ENCODE data around the gene SLC17A3. TPM values are rescaled to one million over a fixed set of nuclear protein-coding genes. Genes with fewer than 3 reads are reported as not detected.

SLC17A3 gene
- total and polyA plus RNA-seq, 2 donors (not counting 3 experiments of a cell fraction or from before 2014, with no cell fraction given) = not detected

- Histone ChIP-seq H3K4me2 (ENCODE audit: insufficient read depth, low read length) (no peak overlapping the region), H3K27me3 (ENCODE audit: control insufficient read depth in 2 of 2, insufficient read depth in 2 of 2, low read length in 2 of 2) (peaks cover 2 to 4% of the 10 kb centered on the region in 2 experiments), H2AFZ (ENCODE audit: low read depth, low read length) (no peak overlapping the region), H3K36me3 (ENCODE audit: control insufficient read depth in 2 of 2, extremely low read depth in 1 of 2, insufficient read depth in 2 of 2, low read length in 2 of 2) (no peaks in the 10 kb centered on the region), H4K20me1 (replicated peaks; ENCODE audit: control insufficient read depth, extremely low read depth, insufficient read depth, low read length) (no peaks in the 10 kb centered on the region), H3K4me1 (ENCODE audit: control insufficient read depth, extremely low read depth, insufficient read depth, low read length) (no peaks in the 10 kb centered on the region), H3K79me2 (ENCODE audit: control insufficient read depth, insufficient read depth, low read length) (no peaks in the 10 kb centered on the region), H3K27ac (ENCODE audit: insufficient read depth, low read depth, low read length) (no peak overlapping the region), H3K4me3 (replicated peaks in 1 of 3; ENCODE audit: insufficient read depth in 1 of 3, low read depth in 1 of 3, low read length in 3 of 3) (no peak overlapping the region), H3K9me1 (replicated peaks; ENCODE audit: control insufficient read depth, extremely low read depth, insufficient read depth, low read length) (no peaks in the 10 kb centered on the region), H3K9ac (replicated peaks; ENCODE audit: extremely low read depth, insufficient read depth, low read length) (no peak overlapping the region), H3K9me3 (replicated peaks; ENCODE audit: control insufficient read depth, insufficient read depth, low read length) (no peaks in the 10 kb centered on the region)
- DNase-seq (ENCODE audit: low read depth, low spot score) = no peak
- BruUV-seq (replicated peaks) = no TSS peak
- intact Hi-C loops (cut with micrococcal nuclease) (no loop called here), dilution Hi-C loops (cut with MboI; ENCODE audit: extremely low pct_ligation_motif_present, low sequenced_read_pairs) (no loop called here)
- no peak for FAIRE-seq
- TF ChIP-seq CTCF (IDR thresholded peaks at IDR 0.05; ENCODE audit: extremely low read depth in 1 of 2, insufficient read depth in 1 of 2, low read depth in 1 of 2, low read length in 2 of 2) (no peak), FOS (IDR thresholded peaks at IDR 0.05; ENCODE audit: borderline replicate concordance, insufficient read depth, low read length) (no peak), EZH2 (IDR thresholded peaks at IDR 0.05; ENCODE audit: borderline replicate concordance, low read depth, low read length, severe bottlenecking) (no peak), JUN (IDR thresholded peaks at IDR 0.05; ENCODE audit: borderline replicate concordance, insufficient read depth, insufficient read length, low read depth) (no peak), GATA2 (IDR thresholded peaks at IDR 0.05; ENCODE audit: insufficient read depth, insufficient read length, low read depth, low read length) (no peak), POLR2AphosphoS5 (IDR thresholded peaks at IDR 0.05; ENCODE audit: insufficient read depth, low read depth, low read length) (no peak), MAX (IDR thresholded peaks at IDR 0.05; ENCODE audit: insufficient read depth, insufficient read length) (no peak), POLR2A (IDR thresholded peaks at IDR 0.05; ENCODE audit: low read depth, low read length) (no peak), MYC (IDR thresholded peaks at IDR 0.05; ENCODE audit: low read depth, low read length) (no peak)
- ChIA-PET CTCF (interaction anchor here (0.8 to 2.6 kb wide), 2 partner anchors 96 to 107 kb away, joined by 4 to 6 read pairs; no protein-coding TSS in a partner anchor), POLR2A (no interaction called here)
These were observed 22.2 kb upstream of the SLC17A3 start for GRCh38 chr6:25896252-25896651.
